CD4-positive, alpha-beta T cell treated with Interleukin-15 for 1 hour (primary cell): ENCODE measurements around the gene TMEM185B.
A peak's percentile ranks its signal among the peaks of the same experiment; 100 is the strongest.
"Not testable (repeated sequence)": the region's sequence is repeated elsewhere in the genome, so short reads cannot be mapped to it uniquely, and the experiment has no call there.

Experiments
- DNase-seq: peaks from one replicate; pipeline ENCODE4 v3.0.0-alpha.2; 2020

TMEM185B gene

DNA sequence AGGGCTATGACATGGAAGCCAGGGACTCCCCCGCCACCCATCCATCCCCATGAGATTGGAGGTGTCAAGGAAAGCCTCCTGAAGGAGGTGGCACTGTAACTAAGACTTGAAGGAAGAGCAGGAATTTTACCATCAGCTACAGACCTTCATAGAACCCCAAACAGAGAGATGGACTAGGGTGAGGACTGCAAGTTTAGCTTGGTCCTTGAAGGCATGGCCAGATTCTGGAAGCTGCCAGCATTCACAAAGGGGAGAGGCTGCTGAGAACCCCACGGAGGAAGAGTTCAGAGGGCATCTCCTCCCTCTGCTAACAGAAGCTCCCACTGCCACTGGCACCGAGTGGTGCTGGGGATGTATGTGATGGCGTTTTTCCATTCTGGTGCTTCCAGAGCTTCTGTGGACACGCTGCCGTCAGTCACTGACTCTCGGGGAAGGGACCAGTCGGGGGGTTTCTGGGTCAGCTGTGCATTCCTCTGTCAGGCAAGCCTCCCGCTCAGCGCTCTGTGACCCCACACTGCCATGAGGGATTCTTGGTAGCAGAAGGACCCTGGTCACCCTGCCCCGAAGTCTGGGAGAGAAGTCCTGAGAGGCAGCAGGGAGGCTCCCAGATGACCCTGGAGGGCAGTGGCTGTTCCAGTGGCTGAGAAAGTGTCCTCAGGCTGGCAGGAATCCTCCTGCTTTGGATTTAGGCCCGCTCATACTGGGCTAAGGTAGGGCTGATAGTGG is 18.1 kb downstream of the TMEM185B start:
- DNase-seq, result no peak

GRCh38 chr2:120204417-120204816 is 18.8 kb downstream of the TMEM185B start:
- no peak for DNase-seq

- no peak for DNase-seq
Measured at GRCh38 chr2:120204022-120204405, 19.2 kb downstream of the TMEM185B start.

DNA sequence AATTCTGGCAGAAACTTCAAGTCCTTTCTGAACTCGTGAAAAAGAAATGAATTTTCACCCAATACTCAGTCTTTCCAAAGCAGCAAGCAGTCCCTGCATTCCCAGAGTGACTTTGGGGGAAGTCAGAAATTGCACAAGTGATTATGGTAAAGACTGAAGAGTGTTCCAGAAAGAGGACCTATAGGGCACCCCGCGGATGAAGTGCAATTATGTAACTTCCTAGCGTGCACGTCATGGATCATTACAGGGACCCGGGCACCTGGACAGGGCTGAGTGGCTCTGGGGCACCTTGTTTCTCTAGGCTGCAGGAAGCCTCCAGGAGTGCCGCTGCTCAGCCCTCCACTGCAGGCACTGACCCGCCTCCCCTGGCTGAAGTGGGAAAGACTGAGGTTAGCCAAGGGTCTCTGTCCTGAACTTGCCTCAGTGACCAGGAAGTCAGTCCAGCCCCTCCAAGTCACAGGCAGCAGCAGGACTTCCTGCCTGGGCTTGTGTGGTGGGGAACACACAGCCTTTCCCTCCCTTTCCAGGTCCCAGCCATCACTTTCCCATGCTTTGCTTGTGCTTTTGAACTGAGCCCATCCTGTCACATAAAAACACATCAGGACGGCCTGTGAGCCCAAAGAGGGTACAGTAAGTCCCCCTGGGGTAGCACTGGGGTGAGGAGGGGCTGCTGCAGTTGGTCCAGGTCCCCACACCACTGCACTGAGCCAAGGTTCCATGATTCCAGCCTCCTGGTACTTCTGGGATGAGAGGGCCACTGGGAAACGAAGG is 19.8 kb downstream of the TMEM185B start:
- DNase-seq, result no peak

- not testable (repeated sequence) for DNase-seq
Measured at GRCh38 chr2:120199817-120200459, 23.3 kb downstream of the TMEM185B start.

DNA sequence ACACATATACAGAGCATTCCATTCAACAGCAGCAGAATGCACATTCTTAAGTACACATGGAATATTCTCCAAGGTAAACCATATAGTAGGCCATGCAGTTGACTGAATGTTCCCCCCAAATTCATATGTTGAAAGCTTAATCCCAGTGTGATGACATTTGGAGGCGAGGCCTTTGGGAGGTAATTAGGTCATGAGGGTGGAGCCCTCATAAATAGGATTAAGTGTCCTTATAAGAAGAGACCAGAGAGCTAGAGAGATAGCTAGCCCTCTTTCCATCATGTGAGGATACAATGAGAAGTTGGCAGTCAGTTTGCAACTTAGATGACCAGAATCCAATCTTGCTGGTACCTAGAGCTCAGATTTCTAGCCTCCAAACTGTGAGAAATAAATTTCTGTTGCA is 27.6 kb downstream of the TMEM185B start:
- DNase-seq, result no peak

GRCh38 chr2:120192280-120192679 is 30.9 kb downstream of the TMEM185B start:
- DNase-seq, result no peak

GRCh38 chr2:120189189-120189588 is 34.0 kb downstream of the TMEM185B start:
- no peak for DNase-seq

DNA sequence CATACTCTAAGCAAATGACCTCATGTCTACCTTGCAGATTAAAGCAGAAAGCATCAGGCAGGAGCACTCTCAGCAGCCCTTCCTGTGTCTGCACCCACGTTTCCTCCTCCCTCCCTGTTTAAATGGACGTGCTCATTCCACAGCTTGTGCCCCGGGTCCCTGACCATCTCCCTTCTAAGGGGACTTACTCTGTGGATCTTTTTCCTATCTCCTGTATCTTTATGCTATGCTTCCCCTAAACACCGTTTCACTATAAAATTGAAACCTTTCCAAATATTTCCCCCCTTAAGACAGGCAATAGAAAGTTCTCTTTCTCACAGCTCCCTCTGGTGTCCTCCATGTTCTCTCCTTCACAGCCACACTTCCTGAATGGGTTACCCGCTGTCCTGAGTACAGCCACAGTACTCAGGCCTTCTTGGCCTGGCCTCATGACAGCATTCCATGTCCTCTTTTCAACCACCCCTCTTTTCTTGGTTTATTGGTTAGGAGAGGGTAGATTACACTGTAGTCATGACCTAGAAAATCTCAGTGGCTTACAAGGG is 41.1 kb downstream of the TMEM185B start:
- no peak for DNase-seq

- no peak for DNase-seq
Measured at GRCh38 chr2:120180066-120180465, 43.1 kb downstream of the TMEM185B start.

- no peak for DNase-seq
Measured at GRCh38 chr2:120179396-120179795, 43.8 kb downstream of the TMEM185B start.

GRCh38 chr2:120177973-120178372 is 45.2 kb downstream of the TMEM185B start:
- DNase-seq, result no peak

- peak; percentile 86 for DNase-seq
Measured at GRCh38 chr2:120177001-120177621, 46.1 kb downstream of the TMEM185B start.

- no peak for DNase-seq
Measured at GRCh38 chr2:120176526-120176925, 46.7 kb downstream of the TMEM185B start.

DNA sequence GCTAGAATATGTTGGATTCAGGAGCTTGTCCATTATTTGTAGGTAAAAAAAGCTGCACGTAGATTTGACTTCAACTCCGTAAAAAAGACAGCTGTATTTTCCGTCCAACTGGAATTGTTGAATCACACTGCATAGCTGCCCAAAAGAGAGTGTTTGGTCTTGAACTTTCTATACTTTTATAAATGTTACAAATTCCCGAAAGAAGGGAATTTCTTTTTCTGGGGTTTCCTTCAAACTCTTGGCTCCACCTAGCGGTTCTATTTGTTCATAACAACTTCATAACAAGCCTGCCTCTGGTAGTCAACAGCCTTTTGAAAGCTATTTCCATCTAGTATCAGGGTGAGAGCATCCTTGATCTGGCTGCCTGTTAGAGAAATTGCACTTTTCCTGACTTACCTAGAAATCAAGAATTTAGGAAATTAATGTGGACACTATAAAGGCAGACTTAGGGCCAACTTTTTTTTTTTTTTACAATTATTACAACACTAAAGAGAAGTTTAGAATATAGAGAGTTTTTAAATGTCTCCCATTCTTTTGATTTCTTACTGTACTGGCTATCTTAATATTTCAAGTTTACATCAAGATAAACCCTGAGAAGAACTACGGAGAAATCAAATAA is 48.1 kb downstream of the TMEM185B start:
- DNase-seq, result no peak
